K562 (cell line): ENCODE measurements around the gene PPFIA1. TPM values are rescaled to one million over a fixed set of nuclear protein-coding genes. Genes with fewer than 3 reads are reported as not detected.
A peak's percentile ranks its signal among the peaks of the same experiment; 100 is the strongest.

Source experiments
- GATA2 ChIP-seq: sonication (generic); formaldehyde crosslinking; IDR thresholded peaks from 2 replicates; pipeline ENCODE4 v1.4.0; 2020; ENCODE audit warnings: mild to moderate bottlenecking, missing genetic modification reagents
- HDAC3 ChIP-seq: fragments of 450-650 bp; IDR thresholded peaks from 2 replicates; pipeline ENCODE4 v1.6.1; 2018; ENCODE audit warnings: borderline replicate concordance, mild to moderate bottlenecking, moderate library complexity; ENCODE audit not compliant: partially characterized antibody
- HNRNPUL1 ChIP-seq: fragments of 200-400 bp; formaldehyde crosslinking; IDR thresholded peaks from 2 replicates; pipeline ENCODE4 v1.6.1; 2017; ENCODE audit warnings: low read length
- MAFK ChIP-seq: IDR thresholded peaks from 2 replicates; pipeline ENCODE4 v1.6.1; 2011; ENCODE audit warnings: low read length, improper control_type of control experiment
- MBD2 ChIP-seq: sonication (generic); IDR thresholded peaks from 2 replicates; pipeline ENCODE4 v1.6.1; 2016; ENCODE audit warnings: low read depth, borderline replicate concordance
- MCM3 ChIP-seq: fragments of 450-650 bp; IDR thresholded peaks from 2 replicates; pipeline ENCODE4 v1.6.1; 2016
- MED1 ChIP-seq: sonication (generic); formaldehyde crosslinking; IDR thresholded peaks from 2 replicates; pipeline ENCODE4 v1.8.1; 2023; ENCODE audit warnings: missing genetic modification reagents, borderline replicate concordance
- NCOA4 ChIP-seq: fragments of 450-650 bp; IDR thresholded peaks from 2 replicates; pipeline ENCODE4 v1.6.1; 2018; ENCODE audit warnings: mild to moderate bottlenecking; ENCODE audit not compliant: partially characterized antibody
- PHB2 ChIP-seq: fragments of 450-650 bp; IDR thresholded peaks from 2 replicates; pipeline ENCODE4 v1.6.1; 2017; ENCODE audit warnings: low read depth
- POLR2G ChIP-seq: fragments of 200-400 bp; formaldehyde crosslinking; IDR thresholded peaks from 2 replicates; pipeline ENCODE4 v1.6.1; 2017; ENCODE audit warnings: low read depth, mild to moderate bottlenecking, antibody characterized with exemption, low read length, moderate library complexity
- PRPF4 ChIP-seq: fragments of 200-400 bp; formaldehyde crosslinking; IDR thresholded peaks from one replicate; pipeline ENCODE4 v1.6.1; 2017; ENCODE audit warnings: low read length, low read depth, mild to moderate bottlenecking; ENCODE audit not compliant: insufficient read depth, poor library complexity, severe bottlenecking
- PURB ChIP-seq: sonication (generic); formaldehyde crosslinking; IDR thresholded peaks from 2 replicates; pipeline ENCODE4 v1.9.0; 2021; ENCODE audit warnings: low read depth, mild to moderate bottlenecking, missing genetic modification reagents
- RB1 ChIP-seq: fragments of 450-650 bp; IDR thresholded peaks from 2 replicates; pipeline ENCODE4 v1.6.1; 2017; ENCODE audit warnings: low read depth, mild to moderate bottlenecking
- RBM39 ChIP-seq: fragments of 200-400 bp; formaldehyde crosslinking; optimal IDR thresholded peaks from 2 replicates; pipeline ENCODE3; 2018; ENCODE audit warnings: low read depth, low read length
- TRIM28 ChIP-seq: fragments of 450-650 bp; IDR thresholded peaks from 2 replicates; pipeline ENCODE4 v1.6.1; 2017
- ZC3H8 ChIP-seq: fragments of 450-650 bp; IDR thresholded peaks from 2 replicates; pipeline ENCODE4 v1.6.1; 2017
- ZNF165 ChIP-seq: fragments of 250-450 bp; sonication (Bioruptor Pico); IDR thresholded peaks from 2 replicates; pipeline ENCODE4 v1.4.0; 2020; ENCODE audit warnings: borderline replicate concordance
- ZNF316 ChIP-seq: fragments of 450-650 bp; IDR thresholded peaks from 2 replicates; pipeline ENCODE4 v1.6.1; 2016
- ZNF583 ChIP-seq: fragments of 250-450 bp; sonication (Bioruptor Pico); IDR thresholded peaks from 2 replicates; pipeline ENCODE4 v1.4.0; 2020
- polyA plus RNA-seq, 8 experiments: library from polyadenylated mRNA; depleted of rRNA in 4 of 8; stranded (reverse) in 5 of 8; unstranded in 3 of 8; fragments of >200 nt; fragmentation: Nextera tagmentation in 2 of 8; fragmentation: Illumina TruSeq in 1 of 8; extraction: Ambion mirVana in 2 of 8; extraction: Trizol in 1 of 8; gene quantifications; 2 replicates each; pipeline versions ENCODE4 v1.2.1 to v1.2.3, GENCODE V29; 2011 to 2014; ENCODE audit warnings: inconsistent platforms in 1 of 8, missing spikeins in 1 of 8
- total RNA-seq, 7 experiments: library from RNA; depleted of rRNA in 6 of 7; stranded (reverse); fragments of >200 nt in 6 of 7; fragmentation: Illumina TruSeq in 2 of 7; extraction: Trizol in 2 of 7; gene quantifications; 2 replicates each; pipeline versions ENCODE4 v1.2.1 to v1.2.3, GENCODE V29; 2011 to 2021; ENCODE audit warnings: low replicate concordance in 1 of 7
- TF ChIP-seq, protein P1 (sequence below): fragments of 450-650 bp; IDR thresholded peaks from 2 replicates; pipeline ENCODE4 v1.6.1; 2017; ENCODE audit warnings: antibody characterized with exemption, mild to moderate bottlenecking
- TF ChIP-seq, protein P2 (sequence below): fragments of 450-650 bp; IDR thresholded peaks from 2 replicates; pipeline ENCODE4 v1.6.1; 2018; ENCODE audit warnings: mild to moderate bottlenecking, low read depth; ENCODE audit not compliant: partially characterized antibody
- TF ChIP-seq, protein P3 (sequence below): fragments of 450-650 bp; IDR thresholded peaks from 2 replicates; pipeline ENCODE4 v1.6.1; 2016; ENCODE audit warnings: antibody characterized with exemption
- TF ChIP-seq, protein P4 (sequence below): fragments of 450-650 bp; formaldehyde crosslinking; IDR thresholded peaks from 2 replicates; pipeline ENCODE4 v1.4.0; 2022; ENCODE audit warnings: mild to moderate bottlenecking, moderate library complexity
- TF ChIP-seq, protein P5 (sequence below): sonication (generic); formaldehyde crosslinking; IDR thresholded peaks from 2 replicates; pipeline ENCODE4 v1.9.0; 2022; ENCODE audit warnings: mild to moderate bottlenecking, missing genetic modification reagents

The PPFIA1 gene
- total and polyA plus RNA-seq, 9 of the 15 experiments (the other 6 are each of a cell fraction or from before 2014, with no cell fraction given), result 9.9 to 41.5 (median 28.5) TPM

DNA sequence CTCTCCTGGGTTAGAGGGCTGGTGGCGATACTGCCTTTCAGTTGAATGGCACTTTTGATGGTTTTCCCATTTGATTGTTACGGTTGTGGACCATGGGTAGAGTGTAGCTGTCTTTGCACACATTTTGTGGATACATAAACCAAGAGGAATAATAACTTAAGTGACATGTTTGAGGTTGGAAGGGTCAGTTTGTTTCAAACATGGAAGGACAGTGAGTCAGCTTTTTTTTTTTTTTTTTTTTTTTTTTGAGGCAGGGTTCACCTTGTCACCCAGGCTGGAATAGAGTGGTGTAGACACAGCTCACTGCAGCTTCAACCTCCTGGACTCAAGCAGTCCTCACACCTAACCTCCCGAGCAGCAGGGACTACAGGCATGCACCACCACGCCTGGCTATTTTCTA, 41.1 kb downstream of the PPFIA1 start (continued):
- TF ChIP-seq, protein P1, sequence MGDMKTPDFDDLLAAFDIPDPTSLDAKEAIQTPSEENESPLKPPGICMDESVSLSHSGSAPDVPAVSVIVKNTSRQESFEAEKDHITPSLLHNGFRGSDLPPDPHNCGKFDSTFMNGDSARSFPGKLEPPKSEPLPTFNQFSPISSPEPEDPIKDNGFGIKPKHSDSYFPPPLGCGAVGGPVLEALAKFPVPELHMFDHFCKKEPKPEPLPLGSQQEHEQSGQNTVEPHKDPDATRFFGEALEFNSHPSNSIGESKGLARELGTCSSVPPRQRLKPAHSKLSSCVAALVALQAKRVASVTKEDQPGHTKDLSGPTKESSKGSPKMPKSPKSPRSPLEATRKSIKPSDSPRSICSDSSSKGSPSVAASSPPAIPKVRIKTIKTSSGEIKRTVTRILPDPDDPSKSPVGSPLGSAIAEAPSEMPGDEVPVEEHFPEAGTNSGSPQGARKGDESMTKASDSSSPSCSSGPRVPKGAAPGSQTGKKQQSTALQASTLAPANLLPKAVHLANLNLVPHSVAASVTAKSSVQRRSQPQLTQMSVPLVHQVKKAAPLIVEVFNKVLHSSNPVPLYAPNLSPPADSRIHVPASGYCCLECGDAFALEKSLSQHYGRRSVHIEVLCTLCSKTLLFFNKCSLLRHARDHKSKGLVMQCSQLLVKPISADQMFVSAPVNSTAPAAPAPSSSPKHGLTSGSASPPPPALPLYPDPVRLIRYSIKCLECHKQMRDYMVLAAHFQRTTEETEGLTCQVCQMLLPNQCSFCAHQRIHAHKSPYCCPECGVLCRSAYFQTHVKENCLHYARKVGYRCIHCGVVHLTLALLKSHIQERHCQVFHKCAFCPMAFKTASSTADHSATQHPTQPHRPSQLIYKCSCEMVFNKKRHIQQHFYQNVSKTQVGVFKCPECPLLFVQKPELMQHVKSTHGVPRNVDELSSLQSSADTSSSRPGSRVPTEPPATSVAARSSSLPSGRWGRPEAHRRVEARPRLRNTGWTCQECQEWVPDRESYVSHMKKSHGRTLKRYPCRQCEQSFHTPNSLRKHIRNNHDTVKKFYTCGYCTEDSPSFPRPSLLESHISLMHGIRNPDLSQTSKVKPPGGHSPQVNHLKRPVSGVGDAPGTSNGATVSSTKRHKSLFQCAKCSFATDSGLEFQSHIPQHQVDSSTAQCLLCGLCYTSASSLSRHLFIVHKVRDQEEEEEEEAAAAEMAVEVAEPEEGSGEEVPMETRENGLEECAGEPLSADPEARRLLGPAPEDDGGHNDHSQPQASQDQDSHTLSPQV, result 0 out of 2 replicates have a peak, but pooled peaks have one; percentile 42
- no peak for TF ChIP-seq RB1
- TF ChIP-seq MED1 (CRISPR knock-in tag), result no peak
- no peak for TF ChIP-seq GATA2
- TF ChIP-seq PURB, result no peak
- TF ChIP-seq HDAC3, result no peak
- TF ChIP-seq HNRNPUL1, result no peak
- TF ChIP-seq MAFK, result peak; percentile 65; the same call in 1 of the 2 replicates
- TF ChIP-seq ZNF165 (CRISPR knock-in tag), result no peak
- no peak for TF ChIP-seq PRPF4
- no peak for TF ChIP-seq ZNF583 (CRISPR knock-in tag)
- TF ChIP-seq, protein P2, sequence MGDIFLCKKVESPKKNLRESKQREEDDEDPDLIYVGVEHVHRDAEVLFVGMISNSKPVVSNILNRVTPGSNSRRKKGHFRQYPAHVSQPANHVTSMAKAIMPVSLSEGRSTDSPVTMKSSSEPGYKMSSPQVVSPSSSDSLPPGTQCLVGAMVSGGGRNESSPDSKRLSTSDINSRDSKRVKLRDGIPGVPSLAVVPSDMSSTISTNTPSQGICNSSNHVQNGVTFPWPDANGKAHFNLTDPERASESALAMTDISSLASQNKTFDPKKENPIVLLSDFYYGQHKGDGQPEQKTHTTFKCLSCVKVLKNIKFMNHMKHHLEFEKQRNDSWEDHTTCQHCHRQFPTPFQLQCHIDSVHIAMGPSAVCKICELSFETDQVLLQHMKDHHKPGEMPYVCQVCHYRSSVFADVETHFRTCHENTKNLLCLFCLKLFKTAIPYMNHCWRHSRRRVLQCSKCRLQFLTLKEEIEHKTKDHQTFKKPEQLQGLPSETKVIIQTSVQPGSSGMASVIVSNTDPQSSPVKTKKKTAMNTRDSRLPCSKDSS, result no peak
- TF ChIP-seq, protein P3, sequence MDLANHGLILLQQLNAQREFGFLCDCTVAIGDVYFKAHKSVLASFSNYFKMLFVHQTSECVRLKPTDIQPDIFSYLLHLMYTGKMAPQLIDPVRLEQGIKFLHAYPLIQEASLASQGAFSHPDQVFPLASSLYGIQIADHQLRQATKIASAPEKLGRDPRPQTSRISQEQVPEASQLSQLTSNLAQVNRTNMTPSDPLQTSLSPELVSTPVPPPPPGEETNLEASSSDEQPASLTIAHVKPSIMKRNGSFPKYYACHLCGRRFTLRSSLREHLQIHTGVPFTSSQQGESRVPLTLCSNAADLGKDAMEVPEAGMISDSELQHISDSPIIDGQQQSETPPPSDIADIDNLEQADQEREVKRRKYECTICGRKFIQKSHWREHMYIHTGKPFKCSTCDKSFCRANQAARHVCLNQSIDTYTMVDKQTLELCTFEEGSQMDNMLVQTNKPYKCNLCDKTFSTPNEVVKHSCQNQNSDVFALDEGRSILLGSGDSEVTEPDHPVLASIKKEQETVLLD, result no peak
- TF ChIP-seq, protein P4, sequence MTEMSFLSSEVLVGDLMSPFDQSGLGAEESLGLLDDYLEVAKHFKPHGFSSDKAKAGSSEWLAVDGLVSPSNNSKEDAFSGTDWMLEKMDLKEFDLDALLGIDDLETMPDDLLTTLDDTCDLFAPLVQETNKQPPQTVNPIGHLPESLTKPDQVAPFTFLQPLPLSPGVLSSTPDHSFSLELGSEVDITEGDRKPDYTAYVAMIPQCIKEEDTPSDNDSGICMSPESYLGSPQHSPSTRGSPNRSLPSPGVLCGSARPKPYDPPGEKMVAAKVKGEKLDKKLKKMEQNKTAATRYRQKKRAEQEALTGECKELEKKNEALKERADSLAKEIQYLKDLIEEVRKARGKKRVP (CRISPR knock-in tag), result no peak
- TF ChIP-seq, protein P5, sequence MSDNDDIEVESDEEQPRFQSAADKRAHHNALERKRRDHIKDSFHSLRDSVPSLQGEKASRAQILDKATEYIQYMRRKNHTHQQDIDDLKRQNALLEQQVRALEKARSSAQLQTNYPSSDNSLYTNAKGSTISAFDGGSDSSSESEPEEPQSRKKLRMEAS, result no peak
- no peak for TF ChIP-seq RBM39
- TF ChIP-seq MBD2, result no peak
- TF ChIP-seq ZC3H8, result no peak
- no peak for TF ChIP-seq PHB2
- TF ChIP-seq POLR2G, result no peak
- TF ChIP-seq TRIM28, result no peak
- TF ChIP-seq NCOA4, result no peak
- peak; percentile 95 for TF ChIP-seq ZNF316
- no peak for TF ChIP-seq MCM3
